LHCN-M2 (cell line): ENCODE measurements around the gene IGFBP2. TPM values are rescaled to one million over a fixed set of nuclear protein-coding genes. Genes with fewer than 3 reads are reported as not detected.

Experiments
- DNase-seq: peaks from one replicate; pipeline ENCODE4 v3.0.0-alpha.2; 2012; ENCODE audit warnings: low read depth
- total RNA-seq: library from RNA; depleted of rRNA; stranded (reverse); fragments of >200 nt; gene quantifications from 2 replicates; pipeline ENCODE4 v1.2.3, GENCODE V29; 2014

IGFBP2 gene
- total RNA-seq, 1 experiment from 2014 or later = 0.23 TPM

- no peak for DNase-seq
Measured at GRCh38 chr2:216615298-216616082, 17.7 kb upstream of the IGFBP2 start.

- no peak for DNase-seq
Measured at GRCh38 chr2:216616083-216616678, 17.0 kb upstream of the IGFBP2 start.

GRCh38 chr2:216617159-216617815 lies 15.9 kb upstream of the IGFBP2 start:
- no peak for DNase-seq

GRCh38 chr2:216618785-216619184 lies 14.4 kb upstream of the IGFBP2 start:
- DNase-seq = no peak

GRCh38 chr2:216619411-216620393 lies 13.5 kb upstream of the IGFBP2 start:
- DNase-seq = no peak

GRCh38 chr2:216620786-216621185 lies 12.4 kb upstream of the IGFBP2 start:
- DNase-seq = no peak

- DNase-seq = no peak
Measured at GRCh38 chr2:216621292-216621691, 11.9 kb upstream of the IGFBP2 start.

GRCh38 chr2:216622526-216622925 lies 10.7 kb upstream of the IGFBP2 start:
- DNase-seq = no peak

GRCh38 chr2:216624251-216624650 lies 9.0 kb upstream of the IGFBP2 start:
- no peak for DNase-seq

- DNase-seq = no peak
Measured at GRCh38 chr2:216626168-216626874, 6.9 kb upstream of the IGFBP2 start.

- DNase-seq = no peak
Measured at GRCh38 chr2:216626875-216627245, 6.4 kb upstream of the IGFBP2 start.

- no peak for DNase-seq
Measured at GRCh38 chr2:216629784-216630183, 3.4 kb upstream of the IGFBP2 start.

- no peak for DNase-seq
Measured at GRCh38 chr2:216632346-216632951, 771 bp upstream of the IGFBP2 start.

- DNase-seq = no peak
Measured at GRCh38 chr2:216633616-216634369, 573 bp downstream of the IGFBP2 start.

- DNase-seq = no peak
Measured at GRCh38 chr2:216634370-216635148, 1.3 kb downstream of the IGFBP2 start.

- no peak for DNase-seq
Measured at GRCh38 chr2:216635171-216635570, 2.0 kb downstream of the IGFBP2 start.

GRCh38 chr2:216635701-216636550 lies 2.7 kb downstream of the IGFBP2 start:
- DNase-seq = no peak
